Transverse colon (tissue), 4 donors: ENCODE data around the gene PBX1. TPM values are rescaled to one million over a fixed set of nuclear protein-coding genes. Genes with fewer than 3 reads are reported as not detected.
A peak's percentile ranks its signal among the peaks of the same experiment; 100 is the strongest.

Experiments used
- DNase-seq: peaks from one replicate; pipeline ENCODE4 v3.0.0-alpha.2; 2019
- H3K27ac ChIP-seq, 4 donors: fragments of 200-600 bp; sonication (generic); 2 replicates each; pipeline ENCODE4 v1.5.1; 2016 to 2018; ENCODE audit warnings: inconsistent platforms in 4 of 4
- H3K27me3 ChIP-seq: fragments of 200-600 bp; sonication (generic); 2 replicates; pipeline ENCODE4 v1.5.1; 2017; ENCODE audit warnings: inconsistent platforms
- H3K36me3 ChIP-seq, 4 donors: fragments of 200-600 bp; sonication (generic); 2 replicates each; pipeline ENCODE4 v1.5.1; 2017 to 2019; ENCODE audit warnings: inconsistent platforms in 4 of 4
- H3K4me1 ChIP-seq, 4 donors: fragments of 200-600 bp; sonication (generic); 2 replicates each; pipeline ENCODE4 v1.5.1; 2017 to 2020; ENCODE audit warnings: inconsistent platforms in 4 of 4
- H3K4me3 ChIP-seq, 4 donors: fragments of 200-600 bp; sonication (generic); 1 replicate in 1 of 4; 2 replicates in 3 of 4; pipeline versions ENCODE4 v1.5.1 to v1.6.1; 2017 to 2019; ENCODE audit warnings: inconsistent platforms in 4 of 4
- H3K9me3 ChIP-seq, 2 donors: fragments of 200-600 bp; sonication (generic); 2 replicates each; pipeline ENCODE4 v1.5.1; 2017 to 2019; ENCODE audit warnings: inconsistent platforms in 2 of 2
- CTCF ChIP-seq, 5 experiments: fragments of 200-600 bp in 3 of 5; fragments of 450-650 bp in 2 of 5; sonication (generic) in 3 of 5; IDR thresholded peaks; 1 replicate in 2 of 5; 2 replicates in 3 of 5; pipeline ENCODE4 v1.5.1; 2016 to 2017; ENCODE audit warnings: antibody characterized with exemption in 5 of 5, inconsistent platforms in 3 of 5, mild to moderate bottlenecking in 2 of 5, moderate library complexity in 1 of 5
- EP300 ChIP-seq: sonication (generic); formaldehyde crosslinking; IDR thresholded peaks from one replicate; pipeline ENCODE4 v1.6.1; 2017; ENCODE audit warnings: antibody characterized with exemption, low read depth
- POLR2A ChIP-seq: fragments of 450-650 bp; IDR thresholded peaks from one replicate; pipeline ENCODE4 v1.6.1; 2016; ENCODE audit warnings: antibody characterized with exemption, mild to moderate bottlenecking, moderate library complexity
- POLR2AphosphoS5 ChIP-seq, 3 donors: sonication (generic); formaldehyde crosslinking; IDR thresholded peaks; one replicate each; pipeline ENCODE4 v1.6.1; 2016; ENCODE audit warnings: antibody characterized with exemption in 3 of 3
- WGBS, 2 donors: methylation state at CpG; one replicate each; pipeline ENCODE4 v1.1.5; 2018; ENCODE audit warnings: low coverage in 1 of 2; 5-methylcytosine and 5-hydroxymethylcytosine counted together
- in situ Hi-C, 4 donors: fragments of 200-750 bp; cut with MboI; loops; one replicate each; pipeline versions ENCODE4 v1.15.0 to v1.15.1; 2017; ENCODE audit warnings: low sequenced_read_pairs in 3 of 4, low pct_ligation_motif_present in 1 of 4, low pct_unique_long_range_greater_than_20kb in 1 of 4
- intact Hi-C: fragments of 100-400 bp; cut with DNase I; formaldehyde crosslinking; loops from one replicate; pipeline ENCODE4 v1.15.1; 2023; ENCODE audit warnings: low total_unique reads
- total RNA-seq, 4 donors: library from RNA; depleted of rRNA; stranded (reverse); fragments of >200 nt; gene quantifications; one replicate each; pipeline ENCODE4 v1.1.0, GENCODE V29; 2016

The PBX1 gene
- total RNA-seq, 4 donors from 2014 or later, result 46.8 to 77.2 (median 50.7) TPM

- Histone ChIP-seq H3K27me3 (no peaks in the 10 kb centered on the region), H3K9me3 (no peaks in the 10 kb centered on the region), H3K4me3 (no peak overlapping the region), H3K36me3 (no peaks in the 10 kb centered on the region), H3K4me1 (peaks cover 10 to 58% (median 35%) of the 10 kb centered on the region in 4 donors), H3K27ac (peak overlapping the region in 2 of 4 donors; percentile 21 to 34)
- DNase-seq, result no peak
- intact Hi-C loops, result no loop called here
- in situ Hi-C loops, result no loop called here
- TF ChIP-seq EP300 (no peak), CTCF (IDR thresholded peaks at IDR 0.05) (no peak), POLR2A (no peak), POLR2AphosphoS5 (IDR thresholded peaks at IDR 0.05) (no peak)
- WGBS, 2 donors, result 62 to 100% methylated on average over 1 to 5 of the region's 5 CpGs
Measured at GRCh38 chr1:164618202-164618564, 59.2 kb downstream of the PBX1 start.

- Histone ChIP-seq H3K4me3 (no peak overlapping the region), H3K36me3 (no peaks in the 10 kb centered on the region), H3K27ac (peak overlapping the region; percentile 0 to 38 (median 9)), H3K4me1 (peaks cover 17 to 59% (median 33%) of the 10 kb centered on the region in 4 donors), H3K9me3 (no peaks in the 10 kb centered on the region), H3K27me3 (no peaks in the 10 kb centered on the region)
- in situ Hi-C loops, result no loop called here
- intact Hi-C loops, result no loop called here
- 22 to 32% methylated on average over 1 to 3 of the region's 3 CpGs for WGBS, 2 donors
- DNase-seq, result no peak
- TF ChIP-seq CTCF (IDR thresholded peaks at IDR 0.05), result no peak
- TF ChIP-seq POLR2AphosphoS5 (IDR thresholded peaks at IDR 0.05), result no peak
- TF ChIP-seq EP300, result no peak
- TF ChIP-seq POLR2A, result no peak
Measured at GRCh38 chr1:164619006-164619784, 60.2 kb downstream of the PBX1 start.

DNA sequence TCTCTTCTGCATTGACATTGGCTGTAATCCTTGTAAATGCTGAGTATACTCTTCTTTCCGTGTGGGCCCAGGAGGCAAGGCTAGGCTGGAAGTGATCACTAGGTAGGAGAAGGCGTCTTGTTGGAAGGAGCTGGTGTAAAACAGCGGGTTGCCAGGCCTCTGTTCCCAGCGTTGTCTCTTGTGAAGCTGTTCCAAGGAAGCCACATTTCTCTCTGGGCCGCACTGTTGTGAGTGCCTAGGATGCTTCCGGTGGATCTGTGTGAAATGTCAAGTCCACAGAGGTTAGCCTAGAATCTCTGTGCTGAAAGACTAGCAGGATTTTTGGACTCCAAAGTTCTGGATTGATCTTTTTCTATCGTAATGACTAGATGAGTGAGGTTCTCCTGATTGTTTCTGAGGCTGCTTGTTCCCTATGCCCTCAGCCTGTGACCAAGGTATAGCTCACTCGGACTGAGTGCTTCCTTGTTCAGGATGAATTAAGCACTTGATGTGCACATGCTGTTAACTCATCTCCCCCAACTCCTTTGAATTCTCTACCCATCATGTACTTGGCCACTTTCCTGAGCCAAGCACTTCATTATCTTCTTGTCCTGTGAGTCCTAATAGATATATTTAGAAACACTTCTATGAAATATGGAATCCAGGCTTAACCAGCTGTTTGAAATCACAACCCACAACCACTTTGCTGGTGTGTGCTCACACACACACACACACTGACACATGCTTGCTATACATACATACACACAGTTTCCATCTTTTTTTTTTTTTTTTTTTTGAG is 63.3 kb downstream of the PBX1 start:
- Histone ChIP-seq H3K27ac (peak overlapping the region; percentile 28 to 61 (median 54)), H3K36me3 (no peaks in the 10 kb centered on the region), H3K27me3 (no peaks in the 10 kb centered on the region), H3K9me3 (no peaks in the 10 kb centered on the region), H3K4me3 (no peak overlapping the region), H3K4me1 (peaks cover 24 to 70% (median 39%) of the 10 kb centered on the region in 4 donors)
- no peak for DNase-seq
- in situ Hi-C loops (no loop called here), intact Hi-C loops (no loop called here)
- 64 to 77% methylated on average over 2 to 8 of the region's 8 CpGs for WGBS, 2 donors
- TF ChIP-seq EP300 (no peak), CTCF (IDR thresholded peaks at IDR 0.05) (no peak), POLR2AphosphoS5 (IDR thresholded peaks at IDR 0.05) (no peak), POLR2A (no peak)

DNA sequence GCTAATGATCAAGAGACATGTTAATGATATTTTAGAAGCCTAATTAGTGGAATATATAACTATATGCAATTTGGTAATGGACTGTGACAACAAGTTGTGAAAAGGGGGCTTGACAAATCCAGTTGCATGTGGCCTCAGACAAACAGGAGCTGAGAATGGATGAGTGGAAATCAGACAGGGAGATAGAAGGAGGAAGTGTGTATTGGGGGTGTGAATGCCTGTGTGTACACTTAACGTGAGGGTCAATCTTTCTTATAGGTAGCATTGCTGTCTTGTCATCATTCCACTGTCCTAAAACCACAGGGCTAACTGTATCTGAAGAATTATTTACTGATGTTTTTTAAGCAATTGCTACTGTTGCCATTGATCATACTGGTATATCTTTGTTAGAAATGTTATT is 64.8 kb downstream of the PBX1 start:
- WGBS, 2 donors, result 43 to 46% methylated on average over 1 of the region's 1 CpG
- Histone ChIP-seq H3K9me3 (no peaks in the 10 kb centered on the region), H3K4me1 (peaks cover 22 to 62% (median 33%) of the 10 kb centered on the region in 4 donors)

More for the DNA sequence above, 64.8 kb downstream of the PBX1 start:
- intact Hi-C loops (no loop called here), in situ Hi-C loops (no loop called here)
- Histone ChIP-seq H3K27ac (peak overlapping the region in 3 of 4 donors; percentile 53 to 61 (median 56)), H3K27me3 (no peaks in the 10 kb centered on the region), H3K36me3 (no peaks in the 10 kb centered on the region), H3K4me3 (no peak overlapping the region)
- DNase-seq, result no peak
- TF ChIP-seq CTCF (IDR thresholded peaks at IDR 0.05) (no peak), POLR2A (no peak), POLR2AphosphoS5 (IDR thresholded peaks at IDR 0.05) (no peak), EP300 (no peak)
